HuH-7 (cell line): ENCODE data around the gene GRAMD1A.
"Not testable (repeated sequence)": the region's sequence is repeated elsewhere in the genome, so short reads cannot be mapped to it uniquely, and the experiment has no call there.

ENCODE experiments used
- DNase-seq: peaks from one replicate; pipeline ENCODE4 v3.0.0; 2011; ENCODE audit warnings: low spot score

Gene GRAMD1A

DNA sequence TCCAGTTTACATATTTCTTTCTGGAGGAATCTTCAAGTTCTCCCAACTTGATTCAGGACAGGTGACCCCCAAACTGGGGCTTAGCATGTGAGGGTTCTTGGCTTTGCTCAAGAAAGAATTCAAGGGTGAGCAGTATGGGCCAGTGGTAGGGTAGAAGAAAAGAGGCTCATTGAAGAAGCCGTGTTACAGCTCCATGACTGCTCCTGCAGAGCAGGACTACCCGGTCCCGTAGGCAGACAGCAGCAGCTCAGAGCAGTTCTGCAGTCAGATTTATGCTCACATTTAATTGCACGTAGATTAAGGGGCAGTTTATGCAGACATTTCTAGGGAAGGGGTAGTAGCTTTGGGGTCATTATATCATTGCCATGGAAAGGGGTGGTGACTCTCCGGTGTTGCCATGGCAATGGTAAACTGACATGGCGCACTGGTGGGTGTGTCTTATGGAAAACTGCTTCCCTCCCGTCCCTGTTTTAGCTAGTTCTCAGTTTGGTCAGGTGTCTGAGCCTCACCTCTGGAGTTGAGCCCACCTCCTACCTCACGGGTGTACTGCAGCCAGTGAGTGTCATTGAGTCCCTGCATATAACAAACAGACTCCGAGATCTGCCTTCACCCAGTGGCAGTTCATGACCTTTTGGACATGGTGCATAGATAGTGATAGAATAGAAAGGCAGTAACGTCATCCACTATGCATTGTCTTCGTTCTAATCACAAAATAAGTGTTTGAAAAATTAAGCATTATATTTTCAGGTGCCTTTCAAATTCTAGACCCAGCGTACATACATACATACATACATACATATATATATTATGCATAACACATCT, 20.1 kb upstream of the GRAMD1A start:
- DNase-seq: no peak

DNA sequence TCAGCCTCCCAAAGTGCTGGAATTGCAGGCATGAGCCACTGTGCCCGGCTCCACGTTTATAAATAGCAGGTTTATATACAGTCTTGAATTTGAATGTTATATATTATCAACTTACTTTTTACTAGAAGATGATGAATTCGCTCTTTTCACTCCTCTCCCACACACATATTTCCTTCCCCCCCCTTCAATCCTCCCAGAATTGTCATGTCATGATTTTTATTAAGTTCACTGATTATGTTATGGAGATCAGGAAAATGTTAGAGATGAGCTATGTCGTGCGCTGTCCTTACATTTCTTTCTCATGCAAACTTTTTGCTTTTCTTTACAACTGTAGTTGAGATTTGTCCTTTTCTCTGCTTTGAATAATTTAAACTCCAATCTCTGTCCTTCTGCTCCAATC, 17.8 kb upstream of the GRAMD1A start:
- no peak for DNase-seq

DNA sequence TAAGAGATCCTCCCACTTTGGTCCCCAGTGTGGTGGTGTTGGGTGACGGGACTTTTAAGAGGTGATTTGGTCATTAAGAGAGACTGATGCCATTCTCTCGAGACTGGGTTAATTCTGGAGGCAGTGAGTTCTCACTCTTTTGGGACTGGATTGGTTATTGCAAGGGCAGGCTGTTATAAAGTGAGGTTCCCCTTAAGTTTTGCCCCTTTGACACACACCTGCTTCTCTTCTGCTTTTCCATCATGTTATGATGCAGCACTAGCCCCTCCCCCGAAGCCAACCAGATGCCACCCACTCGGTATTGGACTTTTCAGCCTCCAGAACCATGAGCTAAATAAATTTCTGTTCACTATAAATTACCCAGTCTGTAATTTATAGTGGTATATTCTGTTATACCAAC, 16.3 kb upstream of the GRAMD1A start:
- DNase-seq: no peak

DNA sequence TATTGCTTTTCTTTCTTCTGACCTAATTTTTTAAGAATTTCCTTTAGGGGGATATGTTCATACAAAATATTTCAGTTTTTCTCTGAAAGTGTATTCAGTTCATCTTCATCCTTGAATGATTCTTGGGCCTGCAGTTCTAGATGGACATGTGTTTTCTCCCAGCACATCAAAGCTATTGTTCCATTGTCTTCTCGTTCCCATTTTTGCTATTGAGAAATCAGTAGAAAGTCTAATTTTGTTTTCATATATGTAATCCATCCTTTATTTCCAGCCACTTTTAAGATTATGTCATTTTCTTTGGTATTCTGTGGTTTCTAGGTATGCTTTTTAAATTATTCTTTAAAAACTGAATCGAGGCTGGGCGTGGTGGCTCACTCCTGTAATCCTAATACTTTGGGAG, 15.8 kb upstream of the GRAMD1A start:
- DNase-seq: no peak

DNA sequence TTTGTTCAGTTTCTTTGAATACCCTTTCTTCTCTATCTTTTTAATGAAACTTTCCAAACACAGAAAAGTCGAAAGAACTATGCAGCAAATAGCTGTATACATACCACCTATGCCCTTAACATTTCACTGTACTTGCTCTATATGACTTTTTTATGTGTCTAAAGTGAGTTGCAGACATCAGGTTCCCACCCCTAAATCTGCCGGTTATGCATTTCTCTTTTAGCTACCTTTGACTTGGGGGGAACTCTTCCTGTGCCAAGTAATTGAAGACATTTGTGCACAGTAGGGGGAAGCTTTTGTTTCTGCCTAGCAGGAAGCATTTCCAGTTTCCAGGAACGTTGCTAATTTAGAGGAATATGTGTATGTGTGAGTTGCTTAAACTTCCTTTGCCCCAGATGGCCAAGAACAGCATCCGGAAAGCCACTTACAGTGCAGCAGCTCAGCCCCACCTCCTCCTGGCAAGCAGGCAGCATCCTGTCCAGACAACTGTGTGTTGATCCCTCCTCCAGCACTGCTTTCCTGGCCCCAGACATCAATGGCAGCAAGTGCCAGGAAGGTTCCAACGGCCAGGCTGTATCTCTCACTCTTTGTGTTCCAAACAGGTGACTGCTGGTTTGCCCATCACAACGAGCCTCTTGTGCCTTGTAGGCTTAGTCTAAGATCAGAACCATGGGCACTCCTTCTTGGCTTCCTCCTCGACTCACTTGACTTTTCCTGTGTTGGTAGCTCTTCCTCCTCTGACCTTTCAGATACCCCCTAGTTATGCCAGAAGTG, 14.7 kb upstream of the GRAMD1A start:
- DNase-seq: no peak

DNA sequence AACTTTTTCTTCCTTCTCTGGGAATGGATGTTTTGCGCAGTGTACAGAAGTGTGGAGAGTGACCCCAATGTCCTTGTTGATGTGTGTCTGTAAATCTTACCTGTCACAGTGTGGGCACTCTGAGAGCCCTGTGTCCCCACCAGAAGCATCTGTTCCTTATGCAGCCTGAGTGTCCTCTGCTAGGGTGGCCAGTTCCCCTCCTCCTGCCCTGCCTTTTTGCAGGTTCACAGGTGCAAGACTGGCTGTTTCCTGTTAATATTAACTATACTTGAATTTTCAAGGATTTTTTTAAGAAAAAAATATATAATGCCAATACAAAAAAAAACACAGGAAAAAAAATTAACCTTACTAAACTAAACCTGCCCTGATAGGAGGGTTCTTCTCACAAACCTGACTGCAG, 12.0 kb upstream of the GRAMD1A start:
- DNase-seq: no peak

DNA sequence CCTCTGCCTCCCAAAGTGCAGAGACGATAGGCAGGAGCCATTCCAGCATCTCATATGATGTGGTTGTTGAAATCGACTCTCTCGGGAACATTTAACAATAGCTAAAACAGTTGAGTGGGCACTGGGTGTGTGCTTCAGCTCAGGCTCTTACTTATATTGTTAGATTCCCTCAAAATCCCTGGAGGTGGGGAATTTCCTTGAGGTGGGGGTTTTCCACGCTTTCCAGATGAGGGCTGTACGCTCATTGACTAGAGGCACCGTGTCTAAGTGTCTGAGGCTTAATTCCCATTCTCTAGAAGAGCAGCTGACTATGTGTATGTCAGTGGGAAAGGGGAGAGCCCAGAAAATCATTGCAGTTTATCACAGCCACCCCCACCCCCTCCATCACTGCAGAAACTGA, 10.8 kb upstream of the GRAMD1A start:
- DNase-seq: no peak

DNA sequence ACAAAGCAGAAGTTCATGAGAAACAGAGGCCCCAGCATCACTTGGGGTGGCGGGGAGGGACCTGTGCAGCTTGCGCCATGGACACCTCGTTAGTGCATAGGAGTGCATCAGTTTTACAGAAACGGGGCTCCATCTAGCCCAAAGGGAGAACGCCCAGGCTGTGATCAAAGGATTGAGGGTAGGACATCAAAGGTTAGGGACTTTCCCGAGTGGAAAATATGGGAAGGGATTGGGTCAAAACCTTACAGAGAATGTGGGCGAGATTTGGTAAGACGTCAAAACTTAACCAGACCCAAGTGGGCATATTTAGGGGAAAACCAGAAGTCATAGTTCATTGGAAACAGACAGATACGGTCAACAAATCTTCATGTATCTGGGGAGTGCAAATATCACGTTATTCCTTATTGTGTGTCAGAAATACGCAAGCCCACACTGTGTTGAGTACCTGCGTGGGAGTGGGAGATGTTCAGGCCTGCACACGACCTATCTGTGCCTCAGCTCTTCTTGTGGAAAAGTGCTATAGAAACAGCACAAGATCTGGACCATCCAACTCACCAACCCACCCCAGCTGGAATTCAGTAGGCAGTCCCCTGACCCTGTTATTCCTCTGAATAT, 9.4 kb upstream of the GRAMD1A start:
- DNase-seq: no peak

DNA sequence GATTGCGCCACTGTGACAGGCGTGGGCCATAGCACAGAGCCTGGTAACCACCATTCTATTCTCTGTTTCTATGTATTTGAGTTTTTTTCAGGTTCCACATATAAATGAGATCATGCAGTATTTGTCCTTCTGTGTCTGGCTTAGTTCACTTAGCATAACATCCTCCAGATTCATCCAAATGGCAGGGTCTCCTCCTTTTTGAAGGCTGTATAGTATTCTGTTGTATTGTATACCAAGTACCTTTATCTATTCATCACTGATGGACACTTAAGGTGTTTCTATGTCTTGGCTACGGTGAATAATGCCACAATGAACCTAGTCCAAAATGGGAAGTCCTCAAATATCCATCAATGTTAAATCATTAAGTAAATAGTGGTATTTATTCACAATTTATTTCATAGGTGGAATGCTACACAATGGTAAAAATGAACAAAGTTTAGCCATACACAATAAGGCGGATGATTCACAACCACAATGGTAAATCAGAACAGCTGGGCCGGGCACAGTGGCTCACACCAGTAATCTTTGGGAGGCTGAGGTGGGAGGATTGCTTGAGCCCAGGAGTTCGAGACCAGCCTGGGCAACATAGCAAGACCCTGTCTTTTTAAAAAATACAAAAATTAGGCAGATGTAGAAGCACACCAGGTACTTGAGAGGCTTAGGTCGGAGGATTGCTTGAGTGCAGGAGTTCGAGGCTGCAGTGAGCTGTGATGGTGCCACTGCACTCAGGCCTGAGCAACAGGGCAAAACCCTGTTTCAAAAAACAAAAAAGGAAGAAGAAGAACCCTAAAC, 8.4 kb upstream of the GRAMD1A start:
- no peak for DNase-seq

DNA sequence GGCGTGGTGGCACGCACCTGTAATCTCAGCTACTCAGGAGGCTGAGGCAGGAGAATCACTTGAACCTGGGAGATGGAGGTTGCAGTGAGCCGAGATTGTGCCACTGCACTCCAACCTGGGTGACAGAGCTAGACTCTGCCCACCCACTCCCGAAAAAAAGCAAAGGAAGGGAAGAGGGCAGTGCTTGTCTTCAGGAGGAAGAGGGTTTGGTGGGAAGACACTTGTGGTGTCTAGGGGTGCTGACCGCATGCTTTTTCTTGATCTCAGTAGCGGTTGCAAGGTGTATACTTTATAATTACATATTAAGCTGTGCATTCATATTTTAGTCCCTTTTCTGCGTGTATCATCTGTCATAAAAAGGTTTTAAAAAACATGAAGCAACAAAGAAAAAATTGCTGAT, 7.5 kb upstream of the GRAMD1A start:
- not testable (repeated sequence) for DNase-seq

DNA sequence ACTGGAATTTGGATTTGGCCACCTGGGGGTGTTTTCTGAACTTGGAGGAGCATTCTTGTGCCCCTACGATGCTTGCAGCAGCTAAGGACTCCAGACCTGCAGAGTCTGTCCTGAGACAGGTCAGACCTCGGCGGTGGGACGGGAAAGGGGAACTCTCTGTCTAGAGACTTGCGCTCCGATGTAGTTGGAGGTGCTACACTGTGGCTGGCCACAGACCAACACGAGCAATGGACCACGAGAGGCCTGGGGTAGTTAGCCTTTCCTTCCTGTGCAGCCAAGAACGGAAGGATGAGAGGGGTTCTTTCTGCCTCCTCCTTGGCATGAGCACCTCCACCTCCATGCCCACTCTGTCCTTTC, 5.9 kb upstream of the GRAMD1A start:
- DNase-seq: no peak

DNA sequence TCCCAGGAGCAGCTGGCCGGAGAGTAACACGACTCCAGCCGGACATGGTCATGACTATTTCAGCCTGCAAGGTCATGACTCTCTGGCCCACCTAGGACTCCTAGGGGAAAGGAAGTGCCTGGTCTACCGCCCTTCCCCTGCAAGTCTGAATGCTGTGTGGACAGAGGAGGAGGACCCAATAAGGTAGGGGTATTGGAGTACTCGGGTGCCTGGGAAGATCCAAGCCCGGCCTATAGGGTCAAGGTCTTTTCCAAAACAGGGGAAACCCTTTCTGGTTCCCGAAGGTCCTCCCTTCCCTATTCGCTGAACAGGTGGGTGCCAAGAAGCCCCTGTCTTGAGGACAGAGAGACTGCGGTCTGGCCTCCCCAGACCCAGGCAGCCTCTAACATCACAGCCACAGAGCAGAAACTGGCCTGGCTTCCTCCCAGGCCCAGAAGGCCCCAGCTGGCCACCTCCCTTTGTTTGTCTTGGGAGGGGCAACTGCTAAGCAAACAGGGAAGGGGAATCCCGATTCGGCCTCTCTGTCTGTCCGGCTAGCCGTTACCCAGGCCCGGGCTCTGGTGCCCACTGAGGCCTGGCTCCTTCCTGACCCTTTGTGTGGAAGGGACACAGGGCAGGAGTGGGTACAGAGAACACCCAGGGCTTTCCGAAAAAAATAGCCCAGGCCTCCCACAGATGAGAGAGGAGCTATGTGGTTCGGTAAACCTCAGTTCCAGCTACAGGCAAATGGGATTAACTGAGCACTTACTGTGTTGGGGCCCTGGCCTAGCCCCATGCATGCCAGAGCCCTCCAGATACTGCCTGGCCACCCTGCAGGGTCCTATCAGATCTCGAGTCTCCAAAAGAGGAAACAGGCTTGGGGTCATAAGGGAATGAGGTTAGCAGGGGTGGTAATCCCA, 5.2 kb upstream of the GRAMD1A start:
- peak; percentile 84 for DNase-seq

DNA sequence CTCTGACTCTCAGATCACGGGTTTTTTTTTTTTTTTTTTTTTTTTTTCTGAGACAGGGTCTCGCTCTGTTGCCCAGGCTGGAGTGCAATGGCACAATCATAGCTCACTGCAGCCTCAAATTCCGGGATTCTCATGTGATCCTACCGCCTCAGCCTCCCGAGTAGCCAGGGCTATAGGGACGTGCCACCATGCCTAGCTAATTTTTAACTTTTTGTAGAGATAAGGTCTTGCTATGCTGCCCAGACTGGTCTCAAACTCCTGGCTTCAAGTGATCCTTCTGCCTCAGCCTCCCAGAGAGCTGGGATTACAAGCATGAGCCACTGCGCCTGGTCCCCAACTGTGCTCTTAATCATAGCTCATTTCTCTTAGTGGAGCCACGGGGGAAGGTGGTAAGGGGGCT, 4.6 kb upstream of the GRAMD1A start:
- no peak for DNase-seq

DNA sequence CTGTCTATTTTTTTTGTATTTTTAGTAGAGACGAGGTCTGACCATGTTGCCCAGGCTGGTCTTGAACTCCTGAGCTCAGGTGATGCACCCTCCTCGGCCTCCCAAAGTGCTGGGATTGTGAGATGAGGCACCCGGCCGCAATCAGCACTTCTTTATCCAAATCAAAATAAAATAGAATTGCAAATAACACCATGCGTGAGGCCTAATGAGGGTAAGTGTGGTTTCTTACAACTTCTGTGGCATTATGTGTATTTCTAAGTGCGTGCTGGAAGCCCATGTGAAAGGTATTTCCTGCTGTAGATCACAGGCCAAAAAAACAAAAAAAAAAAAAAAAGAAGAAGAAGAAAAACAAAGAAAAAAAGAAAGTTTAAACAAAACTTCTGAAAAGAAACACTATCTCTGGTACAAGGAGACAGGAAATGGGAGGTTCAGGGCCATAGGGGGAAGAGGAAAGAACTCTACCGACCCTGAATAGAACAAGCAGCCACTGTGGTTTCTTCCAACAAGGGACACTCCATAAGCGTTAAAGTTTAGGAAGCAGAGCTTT, 3.0 kb upstream of the GRAMD1A start:
- DNase-seq: no peak

DNA sequence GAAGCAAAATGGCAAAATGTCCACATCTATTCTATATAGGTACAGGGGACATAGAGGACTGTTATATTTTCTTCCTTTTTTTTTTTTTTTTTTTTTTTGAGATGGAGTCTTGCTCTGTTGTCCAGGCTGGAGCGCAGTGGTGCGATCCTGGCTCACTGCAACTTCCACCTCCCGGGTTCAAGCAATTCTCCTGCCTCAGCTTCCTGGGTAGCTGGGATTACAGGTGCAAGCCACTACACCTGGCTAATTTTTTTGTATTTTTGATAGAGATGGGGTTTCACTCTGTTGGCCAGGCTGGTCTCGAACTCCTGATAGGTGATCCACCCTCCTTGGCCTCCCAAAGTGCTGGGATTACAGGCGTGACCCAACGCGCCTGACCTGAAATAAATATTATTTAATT, 1.9 kb upstream of the GRAMD1A start:
- DNase-seq: not testable (repeated sequence)

DNA sequence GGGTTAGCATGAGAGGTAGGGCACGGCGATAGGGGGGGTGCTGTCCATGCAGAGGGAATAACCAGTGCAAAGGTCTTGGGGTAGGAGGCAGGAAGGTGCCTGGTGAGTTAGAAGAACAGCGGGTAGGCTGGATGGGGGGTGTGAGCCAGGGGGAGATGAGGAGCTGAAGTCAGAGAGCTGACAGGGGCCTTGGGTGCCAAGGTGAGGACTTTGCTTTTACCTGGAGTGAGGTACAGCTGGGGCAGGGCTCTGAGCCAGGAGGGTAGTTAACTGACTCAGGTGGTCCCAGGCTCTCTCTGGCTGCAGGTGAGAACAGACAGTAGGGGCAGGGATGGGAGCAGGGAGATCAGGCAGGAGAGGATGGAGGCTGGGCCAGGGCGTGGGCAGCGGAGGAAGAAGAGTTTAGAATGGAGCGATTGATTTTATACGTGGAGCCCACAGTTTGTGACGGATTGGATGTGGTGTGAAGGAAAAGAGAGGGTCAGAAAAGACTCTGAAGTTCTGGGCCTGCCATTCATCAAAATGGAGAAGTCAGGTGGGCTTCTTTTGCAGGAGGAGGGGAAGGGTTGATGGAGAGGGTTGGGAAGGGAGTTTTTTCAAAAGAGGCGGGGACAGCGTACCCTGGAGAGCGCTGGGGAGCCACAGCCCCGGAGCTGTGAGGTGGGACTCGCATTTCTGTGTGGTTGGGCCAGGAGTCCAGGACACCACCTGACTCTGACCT, 1.2 kb upstream of the GRAMD1A start:
- peak; percentile 77 for DNase-seq

DNA sequence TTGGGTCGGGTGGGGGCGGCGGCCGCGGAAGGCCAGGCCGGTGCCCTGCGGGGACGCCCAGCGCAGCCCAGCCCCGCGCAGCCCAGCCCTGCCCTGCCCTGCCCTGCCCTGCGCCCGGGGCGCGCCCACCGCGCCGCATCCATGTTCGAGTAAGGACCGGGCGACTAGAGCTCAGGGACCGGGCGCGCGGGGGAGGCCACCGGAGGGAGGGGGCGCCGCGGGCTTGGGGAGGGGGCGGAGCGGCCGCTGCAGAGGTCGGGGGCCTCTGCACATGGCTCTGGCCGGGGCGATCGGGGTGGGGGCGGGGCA, 169 bp downstream of the GRAMD1A start:
- DNase-seq: no peak

DNA sequence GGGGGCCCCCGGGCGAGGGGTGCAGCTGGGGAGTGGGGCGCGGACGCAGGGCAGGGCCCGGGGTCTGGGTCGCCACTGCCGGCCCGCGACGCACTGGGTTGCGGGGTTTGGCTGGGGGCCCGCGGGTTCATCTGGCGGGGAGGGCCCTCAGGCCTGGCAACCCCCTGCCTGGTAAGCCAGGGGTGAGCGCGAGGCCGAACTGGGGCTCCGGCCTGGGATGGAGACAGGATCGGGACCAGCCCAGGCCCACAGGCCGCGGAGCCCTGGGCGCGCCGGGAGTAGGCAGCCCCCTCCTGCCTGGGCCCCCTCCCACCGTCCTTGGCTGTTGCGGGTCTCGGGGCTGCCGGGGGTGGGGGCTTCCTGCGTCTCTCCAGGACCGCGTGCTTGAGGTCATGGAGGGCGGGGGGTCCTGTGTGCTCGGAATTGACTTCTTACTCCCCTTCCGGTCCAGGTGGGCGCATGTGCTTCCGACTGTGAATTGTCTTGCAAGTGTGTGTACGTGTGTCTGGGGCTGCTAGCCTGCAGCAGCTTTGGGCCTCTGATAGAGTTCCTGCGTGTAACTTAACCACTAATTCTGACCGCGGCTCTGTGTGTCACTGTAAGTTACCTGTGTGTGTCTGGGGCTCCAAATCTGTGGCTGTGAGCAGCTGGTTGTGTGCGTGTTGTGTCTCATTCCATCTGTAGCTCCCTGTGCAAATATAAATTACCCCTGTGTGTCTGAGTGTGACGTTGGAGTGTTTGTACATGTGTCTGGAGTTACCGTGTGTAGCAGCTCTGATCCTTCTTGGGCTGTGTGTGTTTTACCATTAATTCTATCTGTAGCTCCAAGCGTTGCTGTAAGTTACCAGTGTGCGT, 751 bp downstream of the GRAMD1A start:
- no peak for DNase-seq

DNA sequence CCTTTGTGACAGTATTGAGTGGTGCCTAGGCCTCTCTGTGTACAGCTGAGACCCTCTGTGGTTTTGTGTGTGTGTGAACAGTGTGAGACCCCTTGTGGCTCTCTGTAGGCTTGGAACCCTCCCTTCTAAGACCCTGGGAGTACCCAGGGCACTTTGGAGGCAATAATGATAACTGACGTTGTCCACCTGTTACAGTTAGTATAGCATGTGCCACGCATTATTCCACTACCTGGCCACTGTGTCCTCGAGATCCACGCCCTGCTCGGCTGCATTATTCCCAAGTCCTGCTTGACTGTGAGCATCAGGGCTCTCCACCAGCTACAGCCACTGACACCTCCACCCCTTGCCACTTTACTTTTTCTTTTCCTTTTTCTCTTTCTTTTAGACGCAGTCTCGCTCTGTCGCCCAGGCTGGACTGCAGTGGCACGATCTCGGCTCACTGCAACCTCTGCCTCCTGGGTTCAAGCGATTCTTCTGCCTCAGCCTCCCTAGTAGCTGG, 2.0 kb downstream of the GRAMD1A start:
- DNase-seq: no peak
